A673 (cell line): ENCODE results near the gene WNT3.

Experiments
- CTCF ChIP-seq: fragments of 300-800, 200-600 bp; sonication (generic); conservative IDR thresholded peaks from 2 replicates; pipeline ENCODE4 v1.5.1; 2017; ENCODE audit warnings: low read depth, mild to moderate bottlenecking, antibody characterized with exemption, low read length, moderate library complexity, mixed read lengths
- EZH2 ChIP-seq: fragments of 200-600 bp; sonication (generic); IDR thresholded peaks from 2 replicates; pipeline ENCODE4 v1.6.1; 2017; ENCODE audit warnings: borderline replicate concordance, low read depth, mild to moderate bottlenecking, mixed read lengths, antibody characterized with exemption, low read length; ENCODE audit not compliant: poor library complexity, severe bottlenecking

DNA sequence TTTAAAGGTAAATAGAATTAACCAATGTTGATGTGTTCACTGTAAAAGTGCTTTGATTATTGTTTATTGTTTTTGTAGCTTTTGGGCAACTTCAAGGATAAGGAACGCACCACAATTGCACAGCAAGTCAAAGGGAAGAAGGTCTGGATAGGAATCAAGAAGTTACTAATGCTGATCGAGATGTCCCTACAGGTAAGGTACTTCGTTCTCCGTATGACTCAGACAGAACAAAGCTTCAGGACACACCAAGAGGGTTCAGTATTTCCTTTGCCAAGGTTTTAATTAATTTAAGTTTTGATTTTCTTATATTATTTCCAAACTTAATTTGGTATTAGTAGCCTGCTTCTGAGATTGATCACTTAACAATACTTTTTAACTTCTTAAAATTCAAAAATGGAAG lies 67.1 kb downstream of the WNT3 start:
- TF ChIP-seq CTCF (no peak), EZH2 (no peak)
